Sigmoid colon (tissue), 4 donors: ENCODE results near the gene SERPINH1.

Experiments used
- EP300 ChIP-seq, 4 donors: sonication (generic); formaldehyde crosslinking; IDR thresholded peaks; one replicate each; pipeline ENCODE4 v1.6.1; 2017; ENCODE audit warnings: antibody characterized with exemption in 4 of 4
- POLR2A ChIP-seq, 2 donors: fragments of 450-650 bp; IDR thresholded peaks; one replicate each; pipeline ENCODE4 v1.6.1; 2016; ENCODE audit warnings: antibody characterized with exemption in 2 of 2, mild to moderate bottlenecking in 2 of 2, moderate library complexity in 2 of 2
- POLR2AphosphoS5 ChIP-seq, 4 donors: sonication (generic); formaldehyde crosslinking; IDR thresholded peaks; one replicate each; pipeline ENCODE4 v1.6.1; 2017; ENCODE audit warnings: antibody characterized with exemption in 4 of 4
- TF ChIP-seq, protein P1 (sequence below), 4 experiments: fragments of 450-650 bp in 3 of 4; fragments of 200-600 bp in 1 of 4; IDR thresholded peaks; one replicate each; pipeline ENCODE4 v1.5.1; 2016 to 2019; ENCODE audit warnings: antibody characterized with exemption in 4 of 4, mild to moderate bottlenecking in 3 of 4, moderate library complexity in 2 of 4

DNA sequence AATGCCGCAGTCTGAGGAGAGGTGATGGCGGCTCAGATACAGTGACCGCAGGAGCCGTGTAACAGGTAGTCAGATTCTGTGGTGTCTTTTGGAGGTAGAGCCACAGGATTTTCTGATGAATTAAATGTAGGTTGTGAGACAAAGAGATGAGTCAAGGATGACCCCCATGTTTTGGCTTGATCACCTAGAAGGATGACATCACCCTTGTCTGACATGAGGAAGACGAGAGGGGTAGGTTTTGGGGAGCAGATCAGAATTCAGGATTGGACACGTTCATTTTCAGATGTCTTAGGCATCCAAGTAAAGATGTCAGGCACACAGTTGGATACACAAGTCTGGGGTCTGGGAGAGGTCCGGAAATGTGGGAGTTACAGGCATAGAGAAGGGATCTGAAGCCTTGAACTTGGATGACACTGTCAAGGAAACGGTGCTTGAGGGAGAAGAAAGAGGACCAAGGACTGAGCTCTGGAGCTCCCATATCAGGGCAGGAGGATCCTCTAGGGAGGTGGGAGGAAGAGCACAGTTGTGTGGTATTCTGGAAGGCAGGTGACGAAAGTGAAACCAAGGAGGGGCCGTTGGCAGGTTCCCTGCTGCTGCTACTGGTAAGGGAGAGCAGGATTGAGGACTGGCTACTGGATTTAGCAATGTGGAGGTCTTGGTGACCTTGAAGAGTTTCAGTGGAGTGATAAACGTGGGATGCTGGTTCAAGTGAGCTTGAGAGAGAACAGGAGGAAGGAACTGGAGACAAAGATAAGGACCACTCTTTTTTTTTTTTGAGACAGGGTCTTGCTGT is 23.7 kb upstream of the SERPINH1 start:
- TF ChIP-seq EP300 (IDR thresholded peaks at IDR 0.05) (no peak), POLR2AphosphoS5 (IDR thresholded peaks at IDR 0.05) (no peak), POLR2A (IDR thresholded peaks at IDR 0.05) (no peak)
- TF ChIP-seq, protein P1, sequence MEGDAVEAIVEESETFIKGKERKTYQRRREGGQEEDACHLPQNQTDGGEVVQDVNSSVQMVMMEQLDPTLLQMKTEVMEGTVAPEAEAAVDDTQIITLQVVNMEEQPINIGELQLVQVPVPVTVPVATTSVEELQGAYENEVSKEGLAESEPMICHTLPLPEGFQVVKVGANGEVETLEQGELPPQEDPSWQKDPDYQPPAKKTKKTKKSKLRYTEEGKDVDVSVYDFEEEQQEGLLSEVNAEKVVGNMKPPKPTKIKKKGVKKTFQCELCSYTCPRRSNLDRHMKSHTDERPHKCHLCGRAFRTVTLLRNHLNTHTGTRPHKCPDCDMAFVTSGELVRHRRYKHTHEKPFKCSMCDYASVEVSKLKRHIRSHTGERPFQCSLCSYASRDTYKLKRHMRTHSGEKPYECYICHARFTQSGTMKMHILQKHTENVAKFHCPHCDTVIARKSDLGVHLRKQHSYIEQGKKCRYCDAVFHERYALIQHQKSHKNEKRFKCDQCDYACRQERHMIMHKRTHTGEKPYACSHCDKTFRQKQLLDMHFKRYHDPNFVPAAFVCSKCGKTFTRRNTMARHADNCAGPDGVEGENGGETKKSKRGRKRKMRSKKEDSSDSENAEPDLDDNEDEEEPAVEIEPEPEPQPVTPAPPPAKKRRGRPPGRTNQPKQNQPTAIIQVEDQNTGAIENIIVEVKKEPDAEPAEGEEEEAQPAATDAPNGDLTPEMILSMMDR (IDR thresholded peaks at IDR 0.05) = no peak
